NCI-H1105 treated with DMSO at 0.1 percent for 48 hours (cell line): Measurements from ENCODE around the gene CNTN1.
A peak's percentile ranks its signal among the peaks of the same experiment; 100 is the strongest.

Source experiments
- DNase-seq: peaks from one replicate; lab custom pipeline; 2025; lab: John Stamatoyannopoulos, UW

The CNTN1 gene

DNA sequence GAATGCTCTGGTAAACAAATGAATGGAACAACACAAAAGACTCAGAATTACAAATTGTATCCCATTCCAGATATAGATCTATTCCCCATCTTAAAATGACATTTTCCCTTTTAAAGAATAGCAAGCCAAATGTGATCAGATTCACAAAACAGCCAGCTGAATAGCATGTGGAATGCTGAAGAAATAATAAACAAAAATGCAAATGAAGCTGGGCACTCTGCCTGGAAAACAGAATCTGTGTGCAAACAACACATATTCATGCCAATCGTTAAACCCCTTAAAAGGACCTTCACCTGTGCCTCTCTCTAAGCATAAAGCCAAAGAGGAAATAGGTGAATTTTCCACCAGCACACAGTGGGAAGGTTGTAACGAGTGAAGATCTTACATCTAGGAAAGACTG lies 428.0 kb downstream of the CNTN1 start:
- DNase-seq = peak; percentile 90

- DNase-seq = no peak
Observed at GRCh38 chr12:41121374-41121773, 429.1 kb downstream of the CNTN1 start.
